Measurements from ENCODE around the gene CD96. TPM values are rescaled to one million over a fixed set of nuclear protein-coding genes. Genes with fewer than 3 reads are reported as not detected.

Gene CD96
- total RNA-seq, 3 donors from 2014 or later, result 4.1 to 6.6 (median 5.4) TPM

GRCh38 chr3:111589303-111590142, 47.5 kb downstream of the CD96 start:
- no peak for ATAC-seq
- intact Hi-C loops (cut with DNase I, micrococcal nuclease), result no loop called here
- no peak overlapping the region for H3K4me3 ChIP-seq
- H3K36me3 ChIP-seq (ENCODE audit: low read depth), result no peaks in the 10 kb centered on the region
- no peak for TF ChIP-seq CTCF (IDR thresholded peaks at IDR 0.05)
- no peaks in the 10 kb centered on the region for H3K4me1 ChIP-seq (ENCODE audit: low read depth)
- DNase-seq, result no peak
- no peaks in the 10 kb centered on the region for H3K9me3 ChIP-seq

- no peak for ATAC-seq
- intact Hi-C loops (cut with DNase I, micrococcal nuclease), result no loop called here
- TF ChIP-seq CTCF (IDR thresholded peaks at IDR 0.05), result no peak
Measured at GRCh38 chr3:111590143-111590491, 48.1 kb downstream of the CD96 start.

GRCh38 chr3:111591555-111591954, 49.6 kb downstream of the CD96 start:
- ATAC-seq (no peak), DNase-seq (no peak)
- TF ChIP-seq CTCF (IDR thresholded peaks at IDR 0.05), result no peak
- Histone ChIP-seq H3K4me1 (ENCODE audit: low read depth) (no peaks in the 10 kb centered on the region), H3K9me3 (no peaks in the 10 kb centered on the region), H3K36me3 (ENCODE audit: low read depth) (no peaks in the 10 kb centered on the region), H3K4me3 (no peak overlapping the region)
- intact Hi-C loops (cut with DNase I, micrococcal nuclease), result no loop called here

More at GRCh38 chr3:111590143-111590491, 48.1 kb downstream of the CD96 start:
- H3K36me3 ChIP-seq (ENCODE audit: low read depth), result no peaks in the 10 kb centered on the region
- H3K4me1 ChIP-seq (ENCODE audit: low read depth), result no peaks in the 10 kb centered on the region
- H3K9me3 ChIP-seq, result no peaks in the 10 kb centered on the region
- no peak for DNase-seq
- H3K4me3 ChIP-seq, result no peak overlapping the region

GRCh38 chr3:111592143-111592542, 50.1 kb downstream of the CD96 start:
- DNase-seq, result no peak
- Histone ChIP-seq H3K36me3 (ENCODE audit: low read depth) (no peaks in the 10 kb centered on the region), H3K4me1 (ENCODE audit: low read depth) (no peaks in the 10 kb centered on the region)

GRCh38 chr3:111592936-111593335, 50.9 kb downstream of the CD96 start:
- no peak for ATAC-seq
- DNase-seq, result no peak
- no peak overlapping the region for H3K4me3 ChIP-seq
- TF ChIP-seq CTCF (IDR thresholded peaks at IDR 0.05), result no peak
- intact Hi-C loops (cut with DNase I, micrococcal nuclease), result no loop called here
- no peaks in the 10 kb centered on the region for H3K4me1 ChIP-seq (ENCODE audit: low read depth)
- no peaks in the 10 kb centered on the region for H3K9me3 ChIP-seq
- H3K36me3 ChIP-seq (ENCODE audit: low read depth), result no peaks in the 10 kb centered on the region

More at GRCh38 chr3:111592143-111592542, 50.1 kb downstream of the CD96 start:
- ATAC-seq, result no peak
- H3K9me3 ChIP-seq, result no peaks in the 10 kb centered on the region
- H3K4me3 ChIP-seq, result no peak overlapping the region
- no peak for TF ChIP-seq CTCF (IDR thresholded peaks at IDR 0.05)
- intact Hi-C loops (cut with DNase I, micrococcal nuclease), result no loop called here
